GM18867 (cell line): ENCODE results near the gene PLPPR5.
A peak's percentile ranks its signal among the peaks of the same experiment; 100 is the strongest.

ENCODE experiments used
- ATAC-seq: cut with Tn5 transposase; IDR thresholded peaks from one replicate; pipeline ENCODE4 v1.9.1; 2021; ENCODE audit warnings: mild to moderate bottlenecking, moderate library complexity; ENCODE audit not compliant: unreplicated experiment

Gene PLPPR5

DNA sequence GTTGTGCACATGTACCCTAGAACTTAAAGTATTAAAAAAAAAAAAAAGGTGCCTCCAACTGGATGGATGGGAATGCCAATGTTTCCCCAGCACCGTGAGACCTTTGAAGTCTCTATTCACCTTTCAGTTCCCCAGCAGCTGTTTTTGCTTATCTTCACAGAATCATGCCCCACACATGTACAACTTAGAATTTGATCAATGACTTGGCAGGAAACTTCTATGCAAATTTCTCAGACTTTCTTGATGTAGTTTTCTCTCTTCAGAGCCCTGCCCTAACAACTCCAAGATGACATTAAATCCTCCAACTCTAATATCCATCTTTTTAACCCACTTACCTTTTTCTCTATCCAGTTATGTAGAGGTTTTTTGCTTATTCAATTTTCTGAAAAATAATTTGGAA, 144.3 kb downstream of the PLPPR5 start:
- no peak for ATAC-seq

DNA sequence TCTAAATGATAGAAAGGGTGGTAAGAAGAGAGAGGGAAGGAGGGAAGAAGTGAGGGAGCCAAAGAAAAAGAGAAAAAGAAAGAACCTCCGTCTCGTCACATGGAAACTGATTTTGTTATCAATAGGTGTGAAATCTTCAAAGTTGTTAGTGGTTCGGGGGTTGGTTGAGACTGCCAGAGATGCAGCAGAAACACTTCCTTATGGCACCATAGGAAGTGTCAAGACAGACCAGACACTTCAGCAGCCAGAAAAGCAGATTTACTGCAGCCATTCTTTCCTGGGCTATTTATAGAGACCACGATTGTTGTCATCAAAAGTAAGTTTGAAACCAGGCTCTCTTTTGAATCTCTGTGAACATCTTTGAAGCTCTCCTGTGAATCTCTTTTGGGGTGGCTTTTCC, 150.5 kb downstream of the PLPPR5 start:
- peak; percentile 47 for ATAC-seq

DNA sequence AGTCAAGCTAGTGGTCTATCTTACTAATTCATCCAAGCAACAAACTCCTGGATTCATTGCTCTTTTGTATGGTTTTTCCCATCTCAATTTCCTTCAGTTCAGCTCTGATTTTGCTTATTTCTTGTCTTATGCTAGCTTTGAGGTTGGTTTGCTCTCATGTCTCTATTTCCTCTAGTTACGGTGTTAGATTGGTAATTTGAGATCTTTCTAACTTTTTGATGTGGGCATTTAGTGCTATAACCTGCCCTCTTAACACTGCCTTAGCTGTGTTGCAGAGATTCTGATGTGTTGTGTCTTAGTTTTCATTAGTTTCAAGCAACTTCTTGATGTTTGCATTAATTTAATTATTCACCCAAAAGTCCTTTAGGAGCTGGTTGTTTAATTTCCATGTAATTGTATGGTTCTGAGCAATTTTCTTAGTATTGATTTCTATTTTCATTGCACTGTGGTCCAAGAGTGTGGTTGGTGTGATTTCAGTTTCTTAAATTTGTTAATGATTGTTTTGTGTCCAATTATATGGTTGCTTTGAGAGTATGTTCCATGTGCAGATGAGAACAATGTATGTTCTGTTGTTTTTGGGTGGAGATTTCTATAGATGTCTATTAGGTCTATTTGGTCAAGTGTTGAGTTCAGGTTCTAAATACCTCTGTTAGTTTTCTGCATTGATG, 154.6 kb downstream of the PLPPR5 start:
- ATAC-seq, result peak; percentile 50

DNA sequence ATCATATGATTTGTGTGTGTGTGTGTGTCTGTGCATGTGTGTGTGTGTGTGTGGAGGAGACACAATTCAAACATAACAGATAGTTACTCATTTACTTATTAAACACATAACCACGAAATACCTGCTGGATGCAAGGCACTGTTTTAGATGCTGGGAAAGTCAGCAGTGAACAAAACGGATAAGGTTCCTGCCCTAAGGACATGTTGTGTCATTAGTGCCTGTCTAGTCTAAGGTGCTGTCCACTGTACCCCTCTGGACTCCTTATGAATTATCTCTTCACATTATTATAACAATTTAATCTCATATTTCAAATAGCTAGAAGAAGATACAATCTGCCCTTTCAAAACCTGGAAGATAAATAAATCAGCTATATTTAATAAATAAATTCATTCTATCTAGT, 162.4 kb downstream of the PLPPR5 start:
- no peak for ATAC-seq
